ENCODE data around the gene CHURC1. TPM values are rescaled to one million over a fixed set of nuclear protein-coding genes. Genes with fewer than 3 reads are reported as not detected.

The CHURC1 gene
- total RNA-seq, 4 donors from 2014 or later: 28.9 to 74.7 (median 56.0) TPM

- 56 to 57% methylated on average over 1 of the region's 1 CpG for WGBS, 2 donors
- no peak for TF ChIP-seq POLR2A (IDR thresholded peaks at IDR 0.05)
- TF ChIP-seq, protein P1, sequence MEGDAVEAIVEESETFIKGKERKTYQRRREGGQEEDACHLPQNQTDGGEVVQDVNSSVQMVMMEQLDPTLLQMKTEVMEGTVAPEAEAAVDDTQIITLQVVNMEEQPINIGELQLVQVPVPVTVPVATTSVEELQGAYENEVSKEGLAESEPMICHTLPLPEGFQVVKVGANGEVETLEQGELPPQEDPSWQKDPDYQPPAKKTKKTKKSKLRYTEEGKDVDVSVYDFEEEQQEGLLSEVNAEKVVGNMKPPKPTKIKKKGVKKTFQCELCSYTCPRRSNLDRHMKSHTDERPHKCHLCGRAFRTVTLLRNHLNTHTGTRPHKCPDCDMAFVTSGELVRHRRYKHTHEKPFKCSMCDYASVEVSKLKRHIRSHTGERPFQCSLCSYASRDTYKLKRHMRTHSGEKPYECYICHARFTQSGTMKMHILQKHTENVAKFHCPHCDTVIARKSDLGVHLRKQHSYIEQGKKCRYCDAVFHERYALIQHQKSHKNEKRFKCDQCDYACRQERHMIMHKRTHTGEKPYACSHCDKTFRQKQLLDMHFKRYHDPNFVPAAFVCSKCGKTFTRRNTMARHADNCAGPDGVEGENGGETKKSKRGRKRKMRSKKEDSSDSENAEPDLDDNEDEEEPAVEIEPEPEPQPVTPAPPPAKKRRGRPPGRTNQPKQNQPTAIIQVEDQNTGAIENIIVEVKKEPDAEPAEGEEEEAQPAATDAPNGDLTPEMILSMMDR (IDR thresholded peaks at IDR 0.05): no peak
- no peaks in the 10 kb centered on the region for H3K36me3 ChIP-seq
These were observed 45.4 kb upstream of the CHURC1 start for GRCh38 chr14:64868841-64869240.

DNA sequence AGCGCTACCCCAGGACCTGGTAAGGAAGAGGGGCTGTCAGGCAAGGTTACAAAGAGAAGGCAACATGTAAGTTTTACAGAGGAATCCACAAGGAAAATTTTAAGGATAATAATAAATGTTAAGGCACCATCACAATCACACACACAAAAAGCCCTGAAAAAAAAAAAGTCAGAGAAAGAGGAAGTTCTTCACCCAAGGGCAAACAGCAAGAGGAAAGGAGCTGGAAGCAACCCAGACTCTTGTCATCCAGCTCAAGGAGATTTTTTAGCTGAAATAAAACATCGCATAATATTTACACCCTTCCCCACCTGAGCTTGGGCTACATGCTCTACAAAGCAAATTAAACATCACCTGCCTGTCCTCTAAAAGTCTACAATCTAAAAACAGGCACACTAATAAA lies 44.1 kb upstream of the CHURC1 start:
- peaks cover 0 to 37% (median 0%) of the 10 kb centered on the region in 4 donors for H3K27me3 ChIP-seq
- no peak overlapping the region for H3K4me3 ChIP-seq
- H3K9me3 ChIP-seq: no peaks in the 10 kb centered on the region
- WGBS, 2 donors: 51 to 54% methylated on average over 2 of the region's 2 CpGs
- no peak for DNase-seq
- H3K4me1 ChIP-seq: peaks cover 0 to 15% (median 0%) of the 10 kb centered on the region in 3 donors
- H3K36me3 ChIP-seq: no peaks in the 10 kb centered on the region
- TF ChIP-seq, protein P1 (IDR thresholded peaks at IDR 0.05): no peak
- TF ChIP-seq POLR2A (IDR thresholded peaks at IDR 0.05): no peak
- intact Hi-C loops (cut with DNase I): no loop called here
- no peak overlapping the region for H3K27ac ChIP-seq

More at GRCh38 chr14:64868841-64869240, 45.4 kb upstream of the CHURC1 start:
- intact Hi-C loops (cut with DNase I): no loop called here
- Histone ChIP-seq H3K4me3 (no peak overlapping the region), H3K4me1 (peaks cover 0 to 15% (median 0%) of the 10 kb centered on the region in 3 donors), H3K27ac (no peak overlapping the region), H3K9me3 (no peaks in the 10 kb centered on the region), H3K27me3 (peaks cover 0 to 38% (median 0%) of the 10 kb centered on the region in 4 donors)
- DNase-seq: no peak

GRCh38 chr14:64871344-64871743 lies 42.9 kb upstream of the CHURC1 start:
- DNase-seq: no peak
- TF ChIP-seq, protein P1 (IDR thresholded peaks at IDR 0.05): no peak
- no peak for TF ChIP-seq POLR2A (IDR thresholded peaks at IDR 0.05)
- Histone ChIP-seq H3K36me3 (no peaks in the 10 kb centered on the region), H3K4me3 (no peak overlapping the region), H3K27me3 (peaks cover 0 to 38% (median 0%) of the 10 kb centered on the region in 4 donors), H3K4me1 (peaks cover 0 to 8% (median 0%) of the 10 kb centered on the region in 3 donors), H3K27ac (no peak overlapping the region), H3K9me3 (no peaks in the 10 kb centered on the region)
- intact Hi-C loops (cut with DNase I): no loop called here
- WGBS, 2 donors: 83% methylated on average over 2 of the region's 2 CpGs

- no peaks in the 10 kb centered on the region for H3K9me3 ChIP-seq
- no peaks in the 10 kb centered on the region for H3K4me1 ChIP-seq
- H3K4me3 ChIP-seq: no peak overlapping the region
- TF ChIP-seq POLR2A (IDR thresholded peaks at IDR 0.05): no peak
- TF ChIP-seq, protein P1 (IDR thresholded peaks at IDR 0.05): no peak
- WGBS, 2 donors: 65 to 82% methylated on average over 3 of the region's 3 CpGs
- intact Hi-C loops (cut with DNase I): no loop called here
- no peaks in the 10 kb centered on the region for H3K36me3 ChIP-seq
- no peak overlapping the region for H3K27ac ChIP-seq
- no peak for DNase-seq
- H3K27me3 ChIP-seq: peaks cover 0 to 50% (median 4%) of the 10 kb centered on the region in 4 donors
These were observed 40.6 kb upstream of the CHURC1 start for GRCh38 chr14:64873506-64874219.

DNA sequence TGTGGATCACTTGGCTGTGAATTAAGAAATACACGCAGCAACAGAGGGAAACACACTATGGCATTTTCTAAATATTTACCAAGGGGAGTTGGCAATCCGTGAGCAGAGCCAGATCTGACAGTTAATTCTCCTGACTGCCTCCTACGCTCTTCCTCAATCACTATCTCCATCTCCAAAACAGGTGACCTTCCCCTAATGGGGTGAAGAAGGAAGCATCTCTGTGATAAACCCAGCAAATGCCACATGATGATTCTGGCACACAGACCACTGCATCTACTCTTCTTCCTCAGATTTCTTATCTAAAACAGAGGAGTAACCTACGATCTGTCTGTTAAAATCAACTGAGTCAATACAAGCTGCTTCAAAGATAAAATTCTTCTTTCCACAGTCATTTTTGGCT lies 38.9 kb upstream of the CHURC1 start:
- no peak for TF ChIP-seq POLR2A (IDR thresholded peaks at IDR 0.05)
- TF ChIP-seq, protein P1 (IDR thresholded peaks at IDR 0.05): no peak
- WGBS, 2 donors: 60 to 63% methylated on average over 4 of the region's 4 CpGs
- intact Hi-C loops (cut with DNase I): no loop called here
- no peak for DNase-seq
- no peaks in the 10 kb centered on the region for H3K36me3 ChIP-seq
- H3K9me3 ChIP-seq: no peaks in the 10 kb centered on the region
- peaks cover 0 to 66% (median 8%) of the 10 kb centered on the region in 4 donors for H3K27me3 ChIP-seq
- H3K27ac ChIP-seq: no peak overlapping the region
- H3K4me1 ChIP-seq: peaks cover 10 to 17% (median 12%) of the 10 kb centered on the region in 3 donors
- H3K4me3 ChIP-seq: no peak overlapping the region
